ENCODE data around the gene YLPM1.
"Not testable (repeated sequence)": the region's sequence is repeated elsewhere in the genome, so short reads cannot be mapped to it uniquely, and the experiment has no call there.

YLPM1 gene, protein sequence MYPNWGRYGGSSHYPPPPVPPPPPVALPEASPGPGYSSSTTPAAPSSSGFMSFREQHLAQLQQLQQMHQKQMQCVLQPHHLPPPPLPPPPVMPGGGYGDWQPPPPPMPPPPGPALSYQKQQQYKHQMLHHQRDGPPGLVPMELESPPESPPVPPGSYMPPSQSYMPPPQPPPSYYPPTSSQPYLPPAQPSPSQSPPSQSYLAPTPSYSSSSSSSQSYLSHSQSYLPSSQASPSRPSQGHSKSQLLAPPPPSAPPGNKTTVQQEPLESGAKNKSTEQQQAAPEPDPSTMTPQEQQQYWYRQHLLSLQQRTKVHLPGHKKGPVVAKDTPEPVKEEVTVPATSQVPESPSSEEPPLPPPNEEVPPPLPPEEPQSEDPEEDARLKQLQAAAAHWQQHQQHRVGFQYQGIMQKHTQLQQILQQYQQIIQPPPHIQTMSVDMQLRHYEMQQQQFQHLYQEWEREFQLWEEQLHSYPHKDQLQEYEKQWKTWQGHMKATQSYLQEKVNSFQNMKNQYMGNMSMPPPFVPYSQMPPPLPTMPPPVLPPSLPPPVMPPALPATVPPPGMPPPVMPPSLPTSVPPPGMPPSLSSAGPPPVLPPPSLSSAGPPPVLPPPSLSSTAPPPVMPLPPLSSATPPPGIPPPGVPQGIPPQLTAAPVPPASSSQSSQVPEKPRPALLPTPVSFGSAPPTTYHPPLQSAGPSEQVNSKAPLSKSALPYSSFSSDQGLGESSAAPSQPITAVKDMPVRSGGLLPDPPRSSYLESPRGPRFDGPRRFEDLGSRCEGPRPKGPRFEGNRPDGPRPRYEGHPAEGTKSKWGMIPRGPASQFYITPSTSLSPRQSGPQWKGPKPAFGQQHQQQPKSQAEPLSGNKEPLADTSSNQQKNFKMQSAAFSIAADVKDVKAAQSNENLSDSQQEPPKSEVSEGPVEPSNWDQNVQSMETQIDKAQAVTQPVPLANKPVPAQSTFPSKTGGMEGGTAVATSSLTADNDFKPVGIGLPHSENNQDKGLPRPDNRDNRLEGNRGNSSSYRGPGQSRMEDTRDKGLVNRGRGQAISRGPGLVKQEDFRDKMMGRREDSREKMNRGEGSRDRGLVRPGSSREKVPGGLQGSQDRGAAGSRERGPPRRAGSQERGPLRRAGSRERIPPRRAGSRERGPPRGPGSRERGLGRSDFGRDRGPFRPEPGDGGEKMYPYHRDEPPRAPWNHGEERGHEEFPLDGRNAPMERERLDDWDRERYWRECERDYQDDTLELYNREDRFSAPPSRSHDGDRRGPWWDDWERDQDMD (N-terminal part only)

GRCh38 chr14:74762917-74763802 lies at the start of gene YLPM1:
YLPM1 (plus strand) TSS chr14:74763316; CDS start chr14:74763490, 174 bp downstream.
- peak; percentile 91 for DNase-seq (ENCODE audit: low read depth, low spot score)

GRCh38 chr14:74713395-74713735 lies 49.8 kb upstream of the YLPM1 start:
- no peak for DNase-seq (ENCODE audit: low read depth, low spot score)

DNA sequence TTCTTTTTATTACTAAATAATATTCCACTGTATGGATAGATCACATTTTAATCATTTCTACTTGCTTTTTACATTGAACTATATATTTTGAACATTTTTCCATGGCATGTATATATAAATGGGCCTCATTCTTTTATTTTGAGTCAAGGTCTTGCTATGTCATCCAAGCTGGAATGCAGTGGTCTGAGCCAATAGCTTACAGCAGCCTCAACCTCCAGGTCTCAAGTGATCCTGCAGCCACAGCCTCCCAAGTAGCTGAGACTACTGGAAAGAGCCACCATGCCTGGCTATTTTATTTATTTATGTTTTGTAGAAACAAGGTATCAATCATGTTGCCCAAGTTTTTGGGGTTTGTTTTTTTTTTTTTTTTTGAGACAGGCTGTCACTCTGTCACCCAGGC lies 42.6 kb upstream of the YLPM1 start:
- no peak for DNase-seq (ENCODE audit: low read depth, low spot score)

DNA sequence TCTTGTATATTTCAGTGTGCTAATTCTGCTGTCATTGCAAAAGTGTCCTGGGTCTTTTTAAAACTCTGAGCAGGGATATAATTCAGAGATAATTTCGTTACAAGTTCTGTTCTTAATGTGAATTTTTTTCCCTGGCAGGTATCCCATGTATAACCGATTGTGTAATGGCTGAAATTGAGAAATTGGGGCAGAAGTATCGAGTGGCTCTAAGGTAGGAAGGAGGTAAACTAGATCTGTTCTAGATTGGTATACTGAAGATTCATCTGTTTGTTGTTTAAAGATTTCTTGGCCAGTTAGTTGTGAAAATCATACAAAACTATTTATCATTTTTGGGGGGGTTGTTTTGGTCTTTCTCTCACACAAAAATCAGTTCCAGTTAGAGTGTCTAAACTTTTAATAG lies 40.0 kb upstream of the YLPM1 start:
- DNase-seq (ENCODE audit: low read depth, low spot score): no peak

GRCh38 chr14:74732387-74732786 lies 30.7 kb upstream of the YLPM1 start:
- no peak for DNase-seq (ENCODE audit: low read depth, low spot score)

DNA sequence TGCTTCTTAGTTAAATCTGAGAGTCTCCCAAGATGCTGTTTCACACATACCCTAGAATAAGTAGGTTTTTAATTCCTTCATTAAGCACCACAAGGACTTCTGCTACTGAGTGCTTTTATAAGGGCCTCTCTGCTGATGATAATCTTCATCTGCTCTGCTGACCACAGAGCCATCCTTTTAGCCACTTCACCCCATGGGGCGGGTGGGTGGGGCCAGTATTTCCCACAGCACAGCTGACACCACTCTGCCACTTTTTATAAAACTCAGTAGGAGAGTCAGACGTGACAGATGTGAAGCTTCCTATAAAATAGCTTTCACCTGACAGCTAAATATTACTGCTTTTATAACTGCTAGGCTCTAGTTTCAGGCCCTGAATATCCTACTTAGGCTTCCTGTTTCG lies 29.9 kb upstream of the YLPM1 start:
- no peak for DNase-seq (ENCODE audit: low read depth, low spot score)

DNA sequence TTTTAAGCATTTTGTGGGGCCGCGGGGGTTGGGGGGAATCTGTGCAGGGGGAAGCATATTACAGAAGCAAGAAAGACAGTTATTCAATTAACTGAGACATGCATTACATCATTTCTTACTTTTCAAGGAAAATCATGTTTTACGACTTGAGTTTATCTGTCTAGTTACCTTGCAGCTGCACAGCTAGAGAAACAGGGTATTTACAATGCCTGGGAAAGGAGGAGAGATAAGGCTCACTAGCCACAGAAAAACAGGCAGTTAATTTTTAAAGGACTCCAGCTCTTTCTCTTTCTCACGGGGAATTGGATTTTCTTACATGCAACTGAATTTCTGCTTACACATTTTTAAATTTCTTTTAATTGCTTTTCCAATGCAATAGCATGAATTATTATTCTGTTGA lies 28.0 kb upstream of the YLPM1 start:
- no peak for DNase-seq (ENCODE audit: low read depth, low spot score)

DNA sequence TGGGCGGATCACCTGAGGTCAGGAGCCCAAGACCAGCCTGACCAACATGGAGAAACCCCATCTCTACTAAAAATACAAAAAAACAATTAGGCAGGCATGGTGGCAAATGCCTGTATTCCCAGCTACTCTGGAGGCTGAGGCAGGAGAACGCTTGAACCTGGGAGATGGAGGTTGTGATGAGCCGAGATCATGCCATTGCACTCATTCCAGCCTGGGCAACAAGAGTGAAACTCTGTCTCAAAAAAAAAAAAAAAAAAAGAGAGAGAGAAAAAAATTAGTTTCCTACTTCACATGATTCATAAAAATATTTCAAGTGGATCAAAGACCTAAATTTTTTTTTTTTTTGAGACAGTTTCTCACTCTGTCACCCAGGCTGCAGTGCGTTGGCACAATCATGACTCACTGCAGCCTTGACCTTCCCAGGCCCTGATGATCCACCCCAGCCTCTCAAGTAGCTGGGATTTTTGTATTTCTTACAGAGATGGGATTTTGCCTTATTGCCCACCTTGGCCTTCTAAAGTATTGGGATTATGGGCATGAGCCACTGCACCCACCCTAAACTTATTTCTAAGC lies 25.3 kb upstream of the YLPM1 start:
- DNase-seq (ENCODE audit: low read depth, low spot score): no peak

DNA sequence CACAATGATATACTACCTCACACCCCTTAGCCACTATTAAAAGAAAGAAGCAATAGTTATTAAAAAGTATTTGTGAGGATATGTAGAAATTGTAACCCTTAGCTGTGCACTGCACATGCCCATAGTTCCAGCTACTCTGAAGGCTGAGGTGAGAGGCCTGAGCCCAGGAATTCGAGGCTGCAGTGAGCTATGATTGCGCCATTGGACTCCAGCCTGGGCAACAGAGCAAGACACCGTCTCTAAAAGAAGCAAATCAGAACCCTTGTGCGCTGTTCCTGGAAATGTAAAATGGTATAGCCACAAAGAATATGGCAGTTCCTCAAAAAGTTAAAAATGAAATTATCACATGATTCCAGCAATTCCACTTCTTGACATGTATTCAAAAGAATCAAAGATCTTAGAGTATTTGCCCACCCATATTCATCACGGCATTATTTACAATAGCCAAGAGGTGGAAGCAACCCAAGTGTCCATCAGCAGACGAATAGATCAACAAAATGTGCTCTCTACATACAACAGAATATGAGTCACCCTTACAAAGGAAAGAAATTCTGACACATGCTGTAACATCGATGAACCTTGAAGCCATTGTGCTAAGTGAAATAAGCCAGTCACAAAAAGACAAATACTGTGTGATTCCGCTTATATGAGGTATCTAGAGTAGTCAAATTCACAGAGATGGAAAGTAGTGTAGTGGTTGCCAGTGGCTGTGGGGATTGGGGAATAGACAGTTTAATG lies 23.7 kb upstream of the YLPM1 start:
- DNase-seq (ENCODE audit: low read depth, low spot score): no peak

DNA sequence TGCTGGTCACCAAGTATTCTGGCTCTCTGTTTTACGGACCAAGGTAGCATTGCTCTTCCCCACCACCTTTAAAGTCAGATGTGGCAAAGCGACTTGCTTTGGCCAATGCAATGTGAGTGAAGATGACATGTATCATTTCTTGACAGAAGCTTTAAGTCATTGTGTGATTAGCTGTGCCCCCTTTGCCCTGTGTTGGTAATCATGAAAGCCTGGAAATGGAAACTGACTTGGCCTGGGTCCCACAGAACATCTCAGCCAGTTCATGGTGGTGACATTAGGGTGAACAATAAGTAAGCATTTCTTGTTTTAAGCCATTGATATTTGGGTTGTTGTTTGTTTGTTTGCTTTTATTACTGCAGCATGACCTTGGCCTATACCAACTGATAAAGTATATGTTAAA lies 15.9 kb upstream of the YLPM1 start:
- DNase-seq (ENCODE audit: low read depth, low spot score): no peak

- DNase-seq (ENCODE audit: low read depth, low spot score): no peak
These were observed 9.0 kb upstream of the YLPM1 start for GRCh38 chr14:74754157-74754556.

GRCh38 chr14:74754899-74755298 lies 8.2 kb upstream of the YLPM1 start:
- no peak for DNase-seq (ENCODE audit: low read depth, low spot score)

DNA sequence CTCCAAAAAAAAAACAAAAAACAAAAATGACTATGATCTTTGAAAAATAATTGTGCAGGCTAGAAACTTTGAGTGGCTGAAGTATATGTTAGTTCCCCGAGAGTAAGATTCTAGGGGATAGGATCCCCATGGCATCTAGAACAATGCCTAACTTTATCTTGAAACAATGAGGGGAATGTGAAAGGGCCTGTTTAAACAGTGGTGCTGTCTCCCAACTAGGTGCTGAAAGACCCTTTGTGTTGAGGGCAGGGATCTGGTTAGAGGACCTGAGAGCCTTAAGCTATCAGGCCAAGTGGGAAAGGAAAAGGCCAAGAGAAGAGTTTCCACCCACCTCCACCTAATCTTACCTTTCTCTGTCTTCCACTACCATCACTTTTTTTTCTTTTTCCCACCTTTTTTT lies 6.8 kb upstream of the YLPM1 start:
- DNase-seq (ENCODE audit: low read depth, low spot score): no peak

DNA sequence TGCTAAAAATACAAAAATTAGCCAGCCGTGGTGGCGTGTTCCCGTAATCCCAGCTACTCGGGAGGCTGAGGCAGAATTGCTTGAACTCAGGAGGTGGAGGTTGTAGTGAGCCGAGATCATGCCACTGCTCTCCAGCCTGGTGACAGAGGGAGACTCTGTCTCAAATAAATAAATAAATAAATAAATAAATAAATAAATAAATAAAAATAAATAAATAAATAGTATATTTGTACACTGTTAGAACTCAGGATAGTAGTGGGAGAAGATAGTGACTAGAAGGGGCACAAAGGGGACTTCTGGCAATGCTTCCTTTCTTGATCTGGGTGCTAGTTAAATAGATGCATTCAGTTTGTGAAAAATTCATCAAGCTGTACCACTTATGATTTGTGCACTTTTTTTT lies 4.6 kb upstream of the YLPM1 start:
- DNase-seq (ENCODE audit: low read depth, low spot score): not testable (repeated sequence)

DNA sequence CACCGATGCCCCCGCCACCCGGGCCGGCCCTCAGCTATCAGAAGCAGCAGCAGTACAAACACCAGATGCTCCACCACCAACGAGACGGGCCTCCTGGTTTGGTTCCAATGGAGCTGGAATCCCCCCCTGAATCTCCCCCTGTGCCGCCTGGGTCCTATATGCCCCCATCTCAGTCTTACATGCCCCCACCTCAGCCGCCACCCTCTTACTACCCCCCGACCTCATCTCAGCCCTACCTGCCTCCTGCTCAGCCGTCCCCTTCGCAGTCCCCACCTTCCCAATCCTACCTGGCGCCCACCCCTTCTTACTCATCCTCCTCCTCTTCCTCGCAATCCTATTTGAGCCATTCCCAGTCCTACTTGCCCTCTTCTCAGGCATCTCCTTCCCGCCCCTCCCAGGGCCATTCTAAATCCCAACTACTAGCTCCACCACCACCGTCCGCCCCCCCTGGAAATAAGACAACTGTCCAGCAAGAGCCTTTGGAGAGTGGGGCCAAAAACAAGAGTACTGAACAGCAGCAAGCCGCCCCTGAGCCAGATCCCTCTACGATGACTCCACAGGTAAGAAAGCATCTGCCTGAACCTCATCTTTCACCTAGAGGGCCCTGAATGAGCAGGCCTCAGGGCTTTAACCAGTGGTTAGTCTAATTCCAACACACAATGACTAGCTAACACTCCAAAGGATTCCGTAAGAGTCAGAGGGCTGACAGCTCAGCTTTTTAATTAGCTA lies 851 bp downstream of the YLPM1 start:
- DNase-seq (ENCODE audit: low read depth, low spot score): no peak

DNA sequence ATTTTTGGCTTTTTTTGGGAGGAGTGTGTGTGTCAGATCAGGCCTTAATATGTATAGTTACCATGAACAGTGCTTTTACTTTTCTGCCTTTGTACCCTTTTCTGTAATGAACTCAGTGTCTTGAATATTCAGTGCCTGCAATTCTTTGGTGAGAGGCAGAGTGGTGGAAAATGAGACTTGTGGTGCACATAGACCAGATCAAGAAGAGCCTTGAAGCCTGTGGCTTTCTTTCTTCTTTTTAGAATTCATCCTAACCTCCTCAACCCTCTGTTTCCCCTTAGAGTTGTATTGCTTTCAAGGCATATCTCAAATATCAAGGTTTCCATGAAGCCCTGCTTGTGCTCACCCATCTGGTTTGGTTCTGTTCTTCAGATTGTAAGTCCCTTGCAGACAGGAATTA lies 2.6 kb downstream of the YLPM1 start:
- DNase-seq (ENCODE audit: low read depth, low spot score): no peak

DNA sequence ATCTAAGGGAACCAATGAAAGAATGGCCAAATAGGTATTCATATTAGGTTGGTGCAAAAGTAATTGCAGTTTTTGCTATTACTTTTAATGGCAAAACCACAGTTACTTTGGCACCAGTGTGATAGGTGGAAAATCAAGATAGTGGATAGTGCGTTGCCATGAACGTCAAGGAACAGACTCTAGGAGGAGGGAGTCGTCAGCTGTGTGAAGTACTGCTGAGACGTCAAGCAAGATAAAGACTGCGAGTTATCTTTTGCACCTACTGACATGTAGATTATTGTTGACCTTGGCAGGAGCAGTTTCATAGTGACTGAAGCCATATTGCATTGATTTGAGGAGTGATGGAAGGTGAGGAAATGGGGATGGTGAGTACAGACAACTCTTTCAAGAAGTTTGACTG lies 8.3 kb downstream of the YLPM1 start:
- no peak for DNase-seq (ENCODE audit: low read depth, low spot score)

GRCh38 chr14:74784634-74785033 lies 21.5 kb downstream of the YLPM1 start:
- no peak for DNase-seq (ENCODE audit: low read depth, low spot score)

GRCh38 chr14:74785056-74785613 lies 22.0 kb downstream of the YLPM1 start:
- no peak for DNase-seq (ENCODE audit: low read depth, low spot score)

Data from smooth muscle cell of the brain vasculature (primary cell).